ENCODE measurements around the gene ANKRD13C.
"Not testable (repeated sequence)": the region's sequence is repeated elsewhere in the genome, so short reads cannot be mapped to it uniquely, and the experiment has no call there.

Gene ANKRD13C, protein sequence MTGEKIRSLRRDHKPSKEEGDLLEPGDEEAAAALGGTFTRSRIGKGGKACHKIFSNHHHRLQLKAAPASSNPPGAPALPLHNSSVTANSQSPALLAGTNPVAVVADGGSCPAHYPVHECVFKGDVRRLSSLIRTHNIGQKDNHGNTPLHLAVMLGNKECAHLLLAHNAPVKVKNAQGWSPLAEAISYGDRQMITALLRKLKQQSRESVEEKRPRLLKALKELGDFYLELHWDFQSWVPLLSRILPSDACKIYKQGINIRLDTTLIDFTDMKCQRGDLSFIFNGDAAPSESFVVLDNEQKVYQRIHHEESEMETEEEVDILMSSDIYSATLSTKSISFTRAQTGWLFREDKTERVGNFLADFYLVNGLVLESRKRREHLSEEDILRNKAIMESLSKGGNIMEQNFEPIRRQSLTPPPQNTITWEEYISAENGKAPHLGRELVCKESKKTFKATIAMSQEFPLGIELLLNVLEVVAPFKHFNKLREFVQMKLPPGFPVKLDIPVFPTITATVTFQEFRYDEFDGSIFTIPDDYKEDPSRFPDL

DNA sequence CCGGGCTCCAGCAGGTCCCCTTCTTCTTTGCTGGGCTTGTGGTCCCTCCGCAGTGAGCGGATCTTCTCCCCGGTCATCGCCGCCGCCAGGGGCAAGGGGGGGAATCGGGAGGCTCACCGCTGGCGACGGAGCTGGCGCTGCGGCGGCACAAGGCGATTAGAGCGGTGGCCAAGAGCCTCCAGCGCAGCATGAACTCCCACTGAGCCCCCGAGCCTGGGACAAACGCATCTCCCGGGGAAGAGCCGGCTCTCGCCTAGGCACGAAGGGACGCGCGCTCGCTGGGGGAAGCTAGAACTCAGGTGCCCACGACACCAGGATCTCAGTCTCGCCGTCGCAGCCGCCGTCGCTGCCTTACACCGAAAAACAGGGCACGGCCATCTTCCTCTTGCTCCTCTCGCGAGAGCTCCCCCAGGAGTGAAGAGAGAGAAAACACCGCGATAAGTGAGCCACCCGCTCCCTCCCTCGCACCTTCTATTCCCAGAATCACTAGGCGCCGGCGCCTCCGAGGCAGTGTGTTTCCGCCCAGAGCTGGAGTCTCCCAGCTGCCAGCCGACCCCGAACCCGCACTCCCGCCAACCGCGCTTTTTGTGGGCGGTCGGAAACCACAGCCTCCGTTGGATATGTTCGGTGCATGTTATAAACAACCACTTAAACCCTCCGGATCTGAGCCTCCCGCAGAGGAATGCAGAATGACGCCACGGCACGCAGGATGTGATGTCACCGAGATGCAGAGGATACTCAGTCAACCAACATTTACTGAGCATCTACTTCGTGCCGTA, at the start of gene ANKRD13C:
ANKRD13C (minus strand) TSS at position 391 of the 779 bp plus-strand sequence; CDS start at position 77, 314 bp downstream.
- peak; percentile 95 for DNase-seq

DNA sequence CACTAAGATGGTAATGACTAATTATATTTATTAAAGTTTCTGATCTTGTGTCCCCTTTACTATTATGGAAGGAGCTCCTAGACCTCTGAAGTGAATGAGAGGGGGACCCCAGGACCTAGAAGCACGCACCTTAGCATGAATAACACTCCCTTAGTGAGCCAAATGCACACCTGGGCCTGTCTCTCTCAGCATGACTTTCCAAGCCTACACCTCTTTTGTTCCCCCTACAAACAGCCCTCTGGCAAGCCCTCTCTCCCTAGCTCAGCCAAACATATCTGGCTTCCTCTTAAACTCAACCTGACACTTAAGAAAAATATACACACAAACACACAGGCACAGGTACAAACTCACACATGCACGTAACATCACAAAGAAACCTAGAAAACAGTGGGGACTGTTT, 49.2 kb upstream of the ANKRD13C start:
- DNase-seq, result no peak

DNA sequence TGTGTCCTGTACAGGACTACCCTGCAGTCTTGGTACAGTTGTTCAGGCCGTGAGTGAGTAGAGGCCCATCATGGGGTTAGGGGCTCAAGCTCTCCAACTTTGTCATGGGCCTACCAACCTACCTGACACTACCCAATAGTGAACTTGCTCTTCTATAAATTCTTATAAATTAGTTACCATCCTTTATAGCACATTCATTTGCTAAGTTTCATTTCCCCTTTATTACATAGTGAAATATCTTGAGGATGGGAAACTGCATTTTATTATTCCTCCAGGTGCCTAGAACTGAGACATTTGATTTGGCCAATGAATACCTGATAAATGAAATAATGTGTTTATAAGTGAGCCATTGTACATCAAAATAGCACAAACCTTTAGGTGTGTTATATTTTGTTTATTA, 47.5 kb upstream of the ANKRD13C start:
- DNase-seq, result no peak

DNA sequence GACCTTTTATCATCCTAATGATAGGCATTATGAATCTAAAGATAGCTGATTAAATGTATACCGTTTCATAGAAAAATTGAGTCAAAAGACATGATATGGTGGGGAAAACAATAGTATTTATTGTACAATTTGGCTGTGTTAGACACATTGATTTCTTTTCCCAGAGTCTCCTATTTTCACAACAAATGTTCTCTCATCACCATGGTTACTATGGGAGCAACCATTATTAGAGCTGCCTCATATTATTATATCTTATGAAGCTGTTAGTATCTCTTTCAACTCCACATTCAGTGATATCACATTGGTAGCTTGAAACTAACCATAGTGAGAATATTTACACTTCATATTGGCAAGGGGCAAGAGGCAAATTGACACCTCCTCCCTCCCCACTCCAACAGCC, 45.8 kb upstream of the ANKRD13C start:
- no peak for DNase-seq

DNA sequence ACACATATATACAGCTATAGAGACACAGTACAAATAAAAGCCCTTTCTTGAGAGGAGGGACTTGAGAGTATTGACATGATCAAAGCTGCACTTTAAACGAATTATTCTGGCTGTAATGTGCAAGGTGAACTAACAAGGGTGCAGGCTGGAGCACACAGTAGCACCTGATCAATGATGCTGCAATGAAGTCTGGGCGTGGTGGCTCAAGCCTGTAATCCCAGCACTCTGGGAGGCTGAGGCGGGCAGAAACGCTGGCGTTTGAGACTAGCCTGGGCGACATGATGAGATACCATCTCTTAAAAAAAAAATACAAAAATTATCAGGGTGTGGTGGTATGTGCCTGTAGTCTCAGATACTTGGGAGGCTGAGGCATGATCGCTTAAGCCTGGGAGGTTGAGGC, 42.5 kb upstream of the ANKRD13C start:
- no peak for DNase-seq

DNA sequence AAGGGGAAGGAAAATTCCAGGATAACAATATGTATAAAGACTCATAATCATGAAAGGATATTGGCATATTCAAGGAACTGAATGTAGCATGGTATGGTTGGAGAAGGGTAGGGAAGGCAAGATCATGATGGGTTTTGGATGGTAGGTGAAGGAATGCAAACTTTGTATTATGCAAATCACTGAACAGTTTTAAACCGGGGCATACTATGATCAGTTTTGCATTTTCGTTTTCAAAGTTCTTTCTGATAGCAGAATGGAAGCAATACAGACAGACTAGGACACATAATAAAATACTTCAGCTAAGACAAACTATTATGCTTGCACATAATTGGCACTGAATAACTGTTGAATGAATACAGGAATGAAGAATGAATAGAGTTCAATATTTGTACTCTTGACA, 42.1 kb upstream of the ANKRD13C start:
- no peak for DNase-seq

DNA sequence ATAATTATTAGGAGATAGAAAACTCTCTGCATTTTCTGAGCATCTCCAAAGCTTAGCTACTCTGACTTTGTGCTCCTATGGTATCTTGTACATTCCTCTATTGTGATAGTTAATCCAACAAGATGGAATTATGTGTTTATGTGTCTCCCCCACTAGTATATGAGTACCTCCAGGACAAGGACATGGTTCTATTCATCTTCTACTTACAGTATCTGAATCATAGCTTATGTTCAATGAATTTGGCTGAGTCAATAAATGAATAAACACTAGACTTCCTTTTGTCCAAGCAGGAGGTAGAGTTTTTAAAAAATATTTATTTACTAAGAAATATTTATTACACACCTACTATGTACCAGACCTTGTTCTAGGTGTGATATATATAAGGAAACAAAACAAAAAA, 38.1 kb upstream of the ANKRD13C start:
- DNase-seq, result no peak

DNA sequence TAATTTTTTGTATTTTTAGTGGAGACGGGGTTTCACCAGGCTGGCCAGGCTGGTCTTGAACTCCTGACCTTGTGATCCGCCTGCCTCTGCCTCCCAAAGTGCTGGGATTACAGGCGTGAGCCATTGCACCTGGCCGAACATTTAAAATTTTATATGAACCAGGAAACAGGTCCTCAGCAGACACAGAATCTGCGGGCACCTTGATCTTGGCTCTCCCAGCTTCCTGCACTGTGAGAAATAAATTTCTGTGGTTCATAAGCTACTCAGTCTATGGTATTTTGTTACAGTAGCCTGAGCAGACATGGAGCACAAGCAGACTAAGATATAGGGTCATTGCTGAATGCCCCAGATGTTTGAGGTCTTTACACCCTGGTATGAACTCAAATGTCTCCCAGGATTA, 33.0 kb upstream of the ANKRD13C start:
- DNase-seq, result no peak

DNA sequence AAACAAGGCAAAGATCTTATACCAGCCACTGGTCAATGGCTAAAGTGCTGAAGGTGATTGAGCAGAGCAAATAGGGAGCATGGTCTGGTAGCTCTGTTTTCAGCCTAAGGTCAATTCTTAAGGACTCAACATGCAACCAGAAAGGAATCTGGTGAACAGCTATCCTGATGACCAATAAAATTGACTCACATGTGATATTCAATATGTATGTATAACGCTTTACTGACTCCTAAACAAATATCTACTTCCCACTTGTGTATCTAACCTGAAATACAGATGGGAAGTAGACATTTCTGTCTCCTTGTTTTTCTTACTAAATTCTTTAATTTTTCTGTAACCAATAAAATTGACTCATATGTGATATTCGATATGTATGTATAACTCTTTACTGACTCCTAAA, 31.6 kb upstream of the ANKRD13C start:
- DNase-seq, result no peak

DNA sequence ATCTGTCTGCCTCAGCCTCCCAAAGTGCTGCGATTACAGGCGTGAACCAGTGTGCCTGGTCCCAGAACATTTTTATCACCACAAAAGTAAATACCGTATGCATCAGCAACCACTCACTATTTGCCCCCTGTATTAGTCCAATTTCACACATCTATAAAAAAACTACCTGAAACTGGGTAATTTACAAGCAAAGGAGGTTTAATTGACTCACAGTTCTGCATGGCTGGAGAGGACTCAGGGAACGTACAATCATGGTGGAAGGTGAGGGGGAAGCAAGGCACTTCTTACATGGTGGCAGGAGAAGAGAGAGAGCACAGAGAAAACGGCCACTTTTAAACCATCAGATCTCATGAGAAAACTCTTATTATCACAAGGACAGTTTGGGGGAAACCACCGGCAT, 31.0 kb upstream of the ANKRD13C start:
- DNase-seq, result no peak

DNA sequence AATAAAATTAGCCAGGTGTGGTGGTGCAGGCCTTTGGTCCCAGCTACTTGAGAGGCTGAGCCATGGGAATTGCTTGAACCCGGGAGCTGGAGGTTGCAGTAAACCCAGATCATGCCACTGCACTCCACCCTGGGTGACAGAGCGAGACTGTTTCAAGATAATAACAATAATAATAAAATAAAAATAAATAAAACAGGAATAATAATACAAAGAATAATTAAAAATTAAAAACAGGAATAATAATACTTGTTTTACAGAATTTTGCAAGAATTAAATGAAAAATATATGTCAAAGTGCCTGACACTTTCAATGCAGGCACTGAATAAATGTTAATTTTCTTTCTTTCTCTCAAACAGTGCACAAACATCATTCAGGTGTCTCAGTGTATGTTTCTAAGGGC, 30.0 kb upstream of the ANKRD13C start:
- no peak for DNase-seq

DNA sequence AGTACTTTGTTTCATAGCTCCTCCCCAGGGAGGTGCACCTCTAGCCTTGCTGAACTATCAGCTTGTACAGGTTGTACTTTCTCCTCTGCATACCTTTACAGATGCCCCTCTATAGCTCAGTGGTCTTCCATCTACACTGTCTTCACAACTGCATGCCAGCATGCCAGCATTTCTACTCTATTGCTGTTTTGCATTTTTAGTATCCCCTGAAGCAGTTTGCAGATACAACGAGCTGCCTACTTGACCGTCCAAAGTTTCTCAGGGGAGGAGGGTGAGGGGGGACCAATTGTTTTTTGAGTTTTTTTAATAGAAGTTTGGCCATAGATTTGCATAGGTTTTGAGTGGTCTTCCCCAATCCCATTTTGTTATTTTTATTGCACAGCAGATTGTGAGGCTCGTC, 29.0 kb upstream of the ANKRD13C start:
- DNase-seq, result no peak

DNA sequence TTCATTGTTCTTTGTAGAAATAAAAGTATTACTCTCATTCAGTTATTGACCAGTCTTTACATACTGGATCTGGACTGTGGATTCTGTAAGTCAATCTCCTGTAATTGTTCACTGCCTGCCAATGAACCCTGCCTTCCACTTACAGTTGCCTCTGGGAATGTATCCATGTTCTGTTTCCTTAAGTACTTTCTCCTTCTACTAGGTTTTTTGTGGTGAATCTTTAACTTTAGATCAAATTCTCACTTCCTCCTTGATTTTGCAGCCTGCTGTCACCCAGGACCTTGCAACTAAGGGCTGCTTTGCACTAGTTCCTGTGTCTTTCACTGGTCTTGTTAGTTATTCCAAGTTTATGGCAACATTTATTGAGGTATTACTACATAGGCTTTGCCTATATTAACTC, 28.2 kb upstream of the ANKRD13C start:
- peak; percentile 1 for DNase-seq

DNA sequence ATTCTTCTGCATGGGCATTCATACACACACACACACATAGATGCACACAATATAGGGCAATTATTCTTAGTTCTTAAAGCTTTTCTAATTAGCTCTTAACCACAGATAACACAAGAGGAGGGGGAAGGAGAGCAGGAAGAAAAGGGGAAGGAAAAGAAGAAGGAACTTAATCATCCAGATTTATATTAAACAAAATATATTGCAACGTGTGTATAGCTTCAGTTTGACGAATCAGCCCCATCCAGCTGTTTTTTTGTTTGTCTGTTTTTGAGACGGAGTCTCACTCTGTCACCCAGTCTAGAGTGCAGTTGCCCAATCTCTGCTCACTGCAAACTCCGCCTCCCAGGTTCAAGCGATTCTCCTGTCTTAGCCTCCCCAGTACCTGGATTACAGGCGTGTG, 21.7 kb upstream of the ANKRD13C start:
- no peak for DNase-seq

DNA sequence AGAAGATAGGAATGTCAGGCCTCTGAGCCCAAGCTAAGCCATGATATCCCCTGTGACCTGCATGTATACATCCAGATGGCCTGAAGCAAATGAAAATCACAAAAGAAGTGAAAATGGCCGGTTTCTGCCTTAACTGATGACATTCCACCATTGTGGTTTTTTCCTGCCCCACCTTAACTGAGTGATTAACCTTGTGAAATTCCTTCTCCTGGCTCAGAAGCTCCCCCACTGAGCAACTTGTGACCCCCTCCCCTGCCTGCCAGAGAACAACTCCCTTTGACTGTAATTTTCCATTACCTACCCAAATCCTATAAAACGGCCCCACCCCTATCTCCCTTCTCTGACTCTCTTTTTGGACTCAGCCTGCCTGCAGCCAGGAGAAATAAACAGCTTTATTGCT, 19.1 kb upstream of the ANKRD13C start:
- not testable (repeated sequence) for DNase-seq

DNA sequence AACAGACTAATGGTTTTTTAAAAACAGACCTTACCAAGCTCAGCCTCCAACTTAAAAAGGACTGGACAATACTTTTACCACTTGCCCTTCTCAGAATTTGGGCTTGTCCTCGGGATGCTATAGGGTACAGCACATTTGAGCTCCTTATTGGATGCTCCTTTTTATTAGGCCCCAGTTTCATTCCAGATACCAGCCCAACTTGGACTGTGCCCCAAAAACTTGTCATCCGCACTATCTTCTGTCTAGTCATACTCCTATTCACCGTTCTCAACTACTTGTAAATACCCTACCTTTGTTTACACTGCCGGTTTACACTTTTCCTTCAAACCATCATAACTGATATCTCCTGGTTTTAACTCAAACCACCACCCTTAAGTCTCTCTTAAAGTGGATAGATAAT, 17.9 kb upstream of the ANKRD13C start:
- DNase-seq, result no peak

DNA sequence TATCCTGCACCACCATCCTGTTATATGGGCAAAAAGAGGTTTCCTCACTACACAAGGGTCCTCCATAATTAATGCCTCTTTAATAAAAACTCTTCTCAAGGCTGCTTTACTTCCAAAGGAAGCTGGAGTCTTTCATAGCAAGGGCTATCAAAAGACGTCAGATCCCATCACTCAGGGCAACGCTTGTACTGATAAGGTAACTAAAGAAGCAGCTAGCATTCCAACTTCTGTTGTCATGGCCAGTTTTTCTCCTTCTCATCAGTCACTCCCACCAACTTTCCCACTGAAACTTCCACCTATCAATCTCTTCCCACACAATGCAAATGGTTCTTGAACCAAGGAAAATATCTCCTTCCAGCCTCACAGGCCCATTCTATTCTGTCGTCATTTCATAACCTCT, 17.1 kb upstream of the ANKRD13C start:
- not testable (repeated sequence) for DNase-seq

DNA sequence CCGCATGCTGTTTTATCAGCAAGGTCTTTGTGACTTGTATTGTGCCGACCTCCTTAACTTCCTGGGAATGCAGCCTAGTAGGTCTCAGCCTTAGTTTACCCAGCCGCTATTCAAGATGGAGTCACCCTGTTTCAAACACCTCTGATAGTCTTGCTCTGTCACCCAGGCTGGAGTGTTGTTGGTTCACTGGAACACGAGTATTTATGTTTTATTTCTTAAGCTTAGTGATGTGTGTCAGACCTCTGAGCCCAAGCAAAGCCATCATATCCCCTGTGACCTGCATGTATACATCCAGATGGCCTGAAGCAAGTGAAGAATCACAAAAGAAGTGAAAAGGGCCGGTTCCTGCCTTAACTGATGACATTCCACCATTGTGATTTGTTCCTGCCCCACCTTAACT, 12.9 kb upstream of the ANKRD13C start:
- not testable (repeated sequence) for DNase-seq

DNA sequence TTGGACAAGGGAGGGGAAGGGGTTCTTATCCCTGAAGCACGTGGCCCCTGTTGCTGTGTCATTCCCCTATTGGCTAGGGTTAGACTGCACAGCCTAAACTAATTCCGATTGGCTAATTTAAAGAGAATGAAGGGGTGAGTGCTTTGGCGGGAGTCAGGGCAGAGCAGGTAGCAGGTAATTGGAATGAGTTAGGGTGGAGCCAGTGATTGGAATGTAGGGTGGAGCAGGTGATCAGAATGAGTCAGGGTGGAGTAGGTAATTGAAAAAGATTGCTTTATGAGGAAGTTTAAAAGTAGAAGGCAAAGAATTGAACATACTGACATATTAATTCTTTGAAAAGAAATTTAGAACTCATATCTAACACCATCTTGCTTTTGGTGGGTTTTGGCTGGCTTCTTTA, 12.5 kb upstream of the ANKRD13C start:
- DNase-seq, result not testable (repeated sequence)

DNA sequence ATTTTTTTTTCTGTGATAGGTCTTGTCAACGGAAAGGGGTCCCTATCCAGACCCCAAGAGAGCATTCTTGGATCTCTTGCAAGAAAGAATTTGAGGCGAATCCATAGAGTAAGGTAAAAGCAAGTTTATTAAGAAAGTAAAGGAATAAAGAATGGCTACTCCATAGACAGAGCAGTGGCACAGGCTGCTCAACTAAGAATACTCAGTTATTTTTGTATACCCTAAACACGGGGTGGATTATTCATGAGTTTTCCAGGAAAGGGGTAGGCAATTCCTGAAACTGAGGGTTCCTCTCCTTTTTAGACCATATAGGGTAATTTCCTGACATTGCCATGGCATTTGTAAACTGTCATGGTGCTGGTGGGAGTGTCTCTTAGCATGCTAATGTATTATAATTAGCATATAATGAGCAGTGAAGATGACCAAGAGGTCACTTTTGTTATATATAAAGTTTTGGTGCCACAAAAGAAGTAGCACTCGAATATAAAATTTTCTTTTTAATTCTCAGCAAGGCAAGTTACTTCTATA, 12.0 kb upstream of the ANKRD13C start:
- DNase-seq, result not testable (repeated sequence)

DNA sequence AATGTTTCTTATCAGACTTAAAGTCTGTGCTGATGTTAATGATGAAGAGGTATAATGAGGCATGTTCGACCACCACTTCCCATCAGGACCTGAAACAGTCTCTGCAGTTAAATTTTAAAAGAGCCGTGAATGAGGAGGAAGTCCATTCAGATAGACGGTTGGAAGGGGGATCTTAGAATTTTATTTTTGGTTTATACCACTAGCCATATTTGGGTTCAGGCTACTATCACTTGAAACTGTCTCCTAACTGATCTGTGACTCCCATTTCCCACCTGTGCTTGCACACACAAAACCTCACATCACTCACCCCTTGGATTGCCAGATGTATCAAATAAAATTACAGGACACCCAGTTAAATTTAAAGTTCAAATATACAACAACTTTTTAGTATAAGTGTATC, 9.9 kb upstream of the ANKRD13C start:
- DNase-seq, result no peak

DNA sequence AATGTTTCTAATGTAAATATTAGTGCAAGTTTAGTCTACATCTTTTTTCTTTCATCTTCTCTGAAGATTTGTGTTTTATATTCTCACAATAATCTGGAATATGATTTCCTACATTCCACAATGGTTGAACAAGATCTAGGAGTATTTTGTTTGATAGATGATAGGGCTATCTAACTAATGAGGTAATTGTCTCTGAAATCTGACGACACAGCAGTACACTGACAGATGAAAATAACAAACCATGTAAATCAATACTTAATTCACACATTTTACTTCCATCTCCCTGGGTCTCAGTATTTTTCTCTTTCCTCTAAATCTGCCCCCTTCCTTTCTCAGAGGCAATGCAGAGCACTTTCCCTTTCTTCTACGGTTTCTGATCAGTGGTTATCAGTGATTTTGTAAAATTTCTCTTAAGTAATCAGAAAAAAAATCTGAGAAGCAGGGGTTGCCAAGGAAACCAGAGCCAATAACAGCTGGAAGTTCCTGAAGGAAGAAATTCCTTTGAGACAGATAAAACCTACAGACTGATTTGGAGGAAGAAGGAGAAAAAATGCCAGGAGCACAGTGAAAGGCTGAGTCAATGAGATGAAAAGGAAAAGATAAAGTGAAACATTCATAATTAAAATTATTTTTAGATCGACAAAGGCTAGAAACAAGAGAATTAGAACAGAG, 7.3 kb upstream of the ANKRD13C start:
- DNase-seq, result no peak

DNA sequence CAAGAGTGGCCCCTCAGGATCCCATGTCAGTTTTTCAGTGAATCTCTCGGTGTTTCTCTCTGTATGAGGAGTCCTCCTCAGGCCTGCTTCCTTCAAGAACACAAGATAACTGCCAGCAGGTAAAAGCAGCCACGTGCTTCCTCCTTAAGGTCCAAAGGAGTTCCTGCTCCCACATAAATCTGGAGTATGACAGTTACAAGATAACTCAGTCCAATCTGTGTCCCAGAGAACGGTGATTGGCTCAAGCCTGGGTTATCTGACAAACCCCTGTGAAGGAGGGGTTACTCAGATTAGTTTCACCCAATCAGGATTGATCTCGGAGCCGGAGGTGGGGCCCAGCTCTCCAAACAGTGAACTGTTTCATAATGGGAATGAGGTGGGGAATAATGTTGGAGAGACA, 5.8 kb upstream of the ANKRD13C start:
- no peak for DNase-seq
